Spleen (tissue), 13 donors: ENCODE measurements around the gene ACSM6. TPM values are rescaled to one million over a fixed set of nuclear protein-coding genes. Genes with fewer than 3 reads are reported as not detected.

ENCODE experiments used
- DNase-seq: peaks from one replicate; pipeline ENCODE4 v3.0.0-alpha.2; 2020
- H3K27ac ChIP-seq, 8 donors: fragments of 200-600 bp; sonication (generic) in 7 of 8; 1 replicate in 4 of 8; 2 replicates in 4 of 8; pipeline versions ENCODE4 v1.5.0 to v1.8.0; 2016 to 2021; ENCODE audit warnings: inconsistent platforms in 4 of 8, mild to moderate bottlenecking in 4 of 8, moderate library complexity in 1 of 8
- H3K27me3 ChIP-seq, 7 donors: fragments of 200-600 bp; sonication (generic) in 6 of 7; replicated peaks in 1 of 7; 1 replicate in 4 of 7; 2 replicates in 3 of 7; pipeline versions ENCODE4 v1.5.0 to v1.8.0; 2016 to 2021; ENCODE audit warnings: inconsistent platforms in 3 of 7, mild to moderate bottlenecking in 1 of 7
- H3K36me3 ChIP-seq, 6 donors: fragments of 200-600 bp; sonication (generic) in 5 of 6; 1 replicate in 4 of 6; 2 replicates in 2 of 6; pipeline versions ENCODE4 v1.5.0 to v1.8.0; 2016 to 2021; ENCODE audit warnings: inconsistent platforms in 2 of 6
- H3K4me1 ChIP-seq, 6 donors: fragments of 200-600 bp; sonication (generic) in 5 of 6; 1 replicate in 3 of 6; 2 replicates in 3 of 6; pipeline versions ENCODE4 v1.5.0 to v1.8.0; 2016 to 2021; ENCODE audit warnings: inconsistent platforms in 3 of 6
- H3K4me3 ChIP-seq, 8 donors: fragments of 200-600 bp; sonication (generic) in 7 of 8; 1 replicate in 4 of 8; 2 replicates in 4 of 8; pipeline versions ENCODE4 v1.5.0 to v1.8.0; 2016 to 2021; ENCODE audit warnings: inconsistent platforms in 4 of 8, mild to moderate bottlenecking in 4 of 8, moderate library complexity in 2 of 8
- H3K9me3 ChIP-seq, 8 donors: fragments of 200-600 bp; sonication (generic) in 7 of 8; 1 replicate in 4 of 8; 2 replicates in 4 of 8; pipeline versions ENCODE4 v1.5.0 to v1.8.0; 2016 to 2021; ENCODE audit warnings: inconsistent platforms in 4 of 8
- POLR2A ChIP-seq, 3 donors: fragments of 450-650 bp; IDR thresholded peaks; one replicate each; pipeline ENCODE4 v1.5.1; 2017; ENCODE audit warnings: antibody characterized with exemption in 3 of 3, mild to moderate bottlenecking in 1 of 3
- POLR2AphosphoS5 ChIP-seq, 3 donors: sonication (generic); formaldehyde crosslinking; IDR thresholded peaks; one replicate each; pipeline ENCODE4 v1.5.1; 2017; ENCODE audit warnings: antibody characterized with exemption in 3 of 3
- WGBS, 5 donors: extraction: QIAGEN DNeasy Blood & Tissue Kit in 3 of 5; methylation state at CpG; one replicate each; pipeline versions ENCODE4 v1.1.5 to v1.1.7; 2013 to 2018; 5-methylcytosine and 5-hydroxymethylcytosine counted together
- intact Hi-C: fragments of 100-400 bp; cut with DNase I; formaldehyde crosslinking; loops from one replicate; pipeline ENCODE4 v1.15.0; 2023; ENCODE audit warnings: low total_unique reads
- long read RNA-seq, 2 donors: transcript quantifications; one replicate each; lab custom pipeline, GENCODE V29; 2026
- polyA plus RNA-seq, 3 donors: library from polyadenylated mRNA; stranded (reverse); fragments of 200-250 nt; gene quantifications; one replicate each; pipeline ENCODE4 v1.2.1, GENCODE V29; 2013
- total RNA-seq, 7 donors: library from RNA; depleted of rRNA in 3 of 7; stranded (reverse); fragments of >200 nt in 3 of 7; fragmentation: NEBNext Ultra II Directional in 4 of 7; extraction: Animal tissue kit (Norgen Biotek cat#: 25700) in 4 of 7; gene quantifications; one replicate each; pipeline versions ENCODE4 v1.1.0 to v1.2.1, GENCODE V29; 2016 to 2021
- TF ChIP-seq, protein P1 (sequence below), 11 experiments: fragments of 200-600 bp in 7 of 11; fragments of 450-650 bp in 4 of 11; sonication (generic) in 4 of 11; IDR thresholded peaks in 8 of 11; conservative IDR thresholded peaks in 3 of 11; 1 replicate in 7 of 11; 2 replicates in 4 of 11; pipeline versions ENCODE4 v1.4.0 to v1.8.0; 2016 to 2021; ENCODE audit warnings: antibody characterized with exemption in 11 of 11, inconsistent platforms in 4 of 11, mild to moderate bottlenecking in 1 of 11
- donor health status: healthy with polysubstance abuse.
- donor health status: DM: no; HTN: no; CAD: no; lungs with moderate emphysema.
- donor health status: DM: no; HTN: no; CAD: no.
- donor health status: Bipolar disorder and iron deficiency.
- donor health status: healthy.
- donor health status: DM: no; HTN: no; CAD: no.
- donor health status: DM: yes; HTN: yes; CAD: no.

ACSM6 gene, protein sequence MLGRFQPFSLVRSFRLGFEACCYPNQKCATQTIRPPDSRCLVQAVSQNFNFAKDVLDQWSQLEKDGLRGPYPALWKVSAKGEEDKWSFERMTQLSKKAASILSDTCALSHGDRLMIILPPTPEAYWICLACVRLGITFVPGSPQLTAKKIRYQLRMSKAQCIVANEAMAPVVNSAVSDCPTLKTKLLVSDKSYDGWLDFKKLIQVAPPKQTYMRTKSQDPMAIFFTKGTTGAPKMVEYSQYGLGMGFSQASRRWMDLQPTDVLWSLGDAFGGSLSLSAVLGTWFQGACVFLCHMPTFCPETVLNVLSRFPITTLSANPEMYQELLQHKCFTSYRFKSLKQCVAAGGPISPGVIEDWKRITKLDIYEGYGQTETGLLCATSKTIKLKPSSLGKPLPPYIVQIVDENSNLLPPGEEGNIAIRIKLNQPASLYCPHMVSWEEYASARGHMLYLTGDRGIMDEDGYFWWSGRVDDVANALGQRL
- total RNA-seq (not detected), polyA plus RNA-seq (not detected)
- long read RNA-seq, donor 1 = 0 reads
- long read RNA-seq, donor 2 = 0 reads

DNA sequence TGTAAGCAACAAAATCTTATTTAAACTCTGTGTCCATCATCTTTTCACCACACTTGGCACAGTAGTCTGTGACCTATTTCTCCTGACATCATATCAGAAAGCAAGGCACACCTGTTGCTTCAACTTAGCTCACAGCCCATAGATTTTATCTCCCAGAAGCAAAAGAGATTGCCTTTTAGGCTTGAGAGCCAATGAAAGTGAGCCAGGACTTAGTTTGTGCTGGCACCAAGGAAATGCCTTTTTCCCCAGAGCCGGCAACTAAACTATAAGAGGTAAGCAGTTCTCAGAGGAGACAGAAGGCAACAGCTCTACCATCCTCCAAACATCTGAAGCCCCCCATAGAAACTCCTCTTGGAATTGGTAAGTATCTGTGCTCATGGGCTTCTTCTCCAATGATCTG is at the start of gene ACSM6:
ACSM6 (plus strand) TSS at position 295 of the 400 bp plus-strand sequence. CDS start 248 bp downstream, outside the sequence.
- WGBS, 5 donors = 78 to 96% (median 83%) methylated on average over 1 of the region's 1 CpG
- Histone ChIP-seq H3K9me3 (no peaks in the 10 kb centered on the region), H3K36me3 (no peaks in the 10 kb centered on the region), H3K27me3 (no peaks in the 10 kb centered on the region), H3K27ac (no peak within 1 kb of the TSS), H3K4me3 (no peak within 1 kb of the TSS), H3K4me1 (no peaks in the 10 kb centered on the region)
- intact Hi-C loops = no loop called here
- no peak for DNase-seq
- TF ChIP-seq, protein P1, sequence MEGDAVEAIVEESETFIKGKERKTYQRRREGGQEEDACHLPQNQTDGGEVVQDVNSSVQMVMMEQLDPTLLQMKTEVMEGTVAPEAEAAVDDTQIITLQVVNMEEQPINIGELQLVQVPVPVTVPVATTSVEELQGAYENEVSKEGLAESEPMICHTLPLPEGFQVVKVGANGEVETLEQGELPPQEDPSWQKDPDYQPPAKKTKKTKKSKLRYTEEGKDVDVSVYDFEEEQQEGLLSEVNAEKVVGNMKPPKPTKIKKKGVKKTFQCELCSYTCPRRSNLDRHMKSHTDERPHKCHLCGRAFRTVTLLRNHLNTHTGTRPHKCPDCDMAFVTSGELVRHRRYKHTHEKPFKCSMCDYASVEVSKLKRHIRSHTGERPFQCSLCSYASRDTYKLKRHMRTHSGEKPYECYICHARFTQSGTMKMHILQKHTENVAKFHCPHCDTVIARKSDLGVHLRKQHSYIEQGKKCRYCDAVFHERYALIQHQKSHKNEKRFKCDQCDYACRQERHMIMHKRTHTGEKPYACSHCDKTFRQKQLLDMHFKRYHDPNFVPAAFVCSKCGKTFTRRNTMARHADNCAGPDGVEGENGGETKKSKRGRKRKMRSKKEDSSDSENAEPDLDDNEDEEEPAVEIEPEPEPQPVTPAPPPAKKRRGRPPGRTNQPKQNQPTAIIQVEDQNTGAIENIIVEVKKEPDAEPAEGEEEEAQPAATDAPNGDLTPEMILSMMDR (IDR thresholded peaks at IDR 0.05 in 8 of 11, conservative IDR thresholded peaks at IDR 0.05 in 3 of 11) = no peak
- TF ChIP-seq POLR2AphosphoS5 (IDR thresholded peaks at IDR 0.05) = no peak
- no peak for TF ChIP-seq POLR2A (IDR thresholded peaks at IDR 0.05)

DNA sequence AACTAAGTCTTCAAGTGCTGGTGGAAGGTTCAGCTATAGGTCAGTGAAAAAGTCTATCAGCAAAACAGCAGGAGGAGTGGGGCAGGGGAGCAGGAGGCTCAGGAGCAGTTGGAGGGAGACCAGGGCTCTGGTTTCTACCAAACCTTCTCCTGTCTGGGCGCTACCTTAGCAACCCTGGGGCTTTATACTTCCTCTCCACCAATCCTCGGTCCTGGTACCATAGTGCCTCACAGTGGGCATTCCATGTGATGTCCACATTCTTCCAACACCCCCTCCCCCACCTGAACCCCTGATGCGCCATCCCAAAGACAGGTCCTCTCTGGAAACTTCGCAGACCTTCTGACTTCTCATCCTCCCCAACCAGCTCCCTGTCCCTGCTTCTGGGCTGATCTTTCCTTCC is 25.3 kb upstream of the ACSM6 start:
- no peaks in the 10 kb centered on the region for H3K4me1 ChIP-seq
- H3K36me3 ChIP-seq = no peaks in the 10 kb centered on the region
- no peak for DNase-seq
- WGBS, 5 donors = 74 to 93% (median 87%) methylated on average over 4 of the region's 4 CpGs
- peaks cover 0 to 24% (median 4%) of the 10 kb centered on the region in 8 donors for H3K9me3 ChIP-seq
- H3K27ac ChIP-seq = no peak overlapping the region
- H3K27me3 ChIP-seq = no peaks in the 10 kb centered on the region
- H3K4me3 ChIP-seq = no peak overlapping the region
- intact Hi-C loops = no loop called here
- TF ChIP-seq, protein P1 (IDR thresholded peaks at IDR 0.05 in 8 of 11, conservative IDR thresholded peaks at IDR 0.05 in 3 of 11) = no peak
- TF ChIP-seq POLR2AphosphoS5 (IDR thresholded peaks at IDR 0.05) = no peak

DNA sequence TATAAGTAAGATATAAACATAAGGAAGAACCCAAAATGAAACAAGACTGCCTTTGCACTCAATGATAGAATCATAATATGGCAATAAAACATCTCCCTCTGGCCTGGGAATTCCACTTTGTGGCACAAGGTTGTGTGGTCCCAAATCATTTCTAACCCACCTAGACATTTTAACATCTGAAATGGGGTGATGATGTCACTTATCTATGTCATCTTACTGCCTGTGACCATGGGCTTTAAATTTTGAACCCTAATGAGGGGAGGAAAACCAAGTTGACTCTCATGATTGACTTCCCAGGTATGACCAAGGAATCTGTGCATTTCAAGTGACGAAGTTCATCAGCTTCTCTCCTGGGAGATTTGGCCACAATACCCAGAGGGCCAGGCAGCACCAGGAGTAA is 24.5 kb upstream of the ACSM6 start:
- intact Hi-C loops = no loop called here
- Histone ChIP-seq H3K27me3 (no peaks in the 10 kb centered on the region), H3K4me1 (no peaks in the 10 kb centered on the region), H3K9me3 (peaks cover 0 to 24% (median 4%) of the 10 kb centered on the region in 8 donors), H3K36me3 (no peaks in the 10 kb centered on the region), H3K27ac (no peak overlapping the region), H3K4me3 (no peak overlapping the region)
- WGBS, 5 donors = 72 to 100% (median 92%) methylated on average over 1 of the region's 1 CpG
- no peak for DNase-seq
- TF ChIP-seq POLR2AphosphoS5 (IDR thresholded peaks at IDR 0.05) (no peak), POLR2A (IDR thresholded peaks at IDR 0.05) (no peak)
- TF ChIP-seq, protein P1 (IDR thresholded peaks at IDR 0.05 in 8 of 11, conservative IDR thresholded peaks at IDR 0.05 in 3 of 11) = no peak

DNA sequence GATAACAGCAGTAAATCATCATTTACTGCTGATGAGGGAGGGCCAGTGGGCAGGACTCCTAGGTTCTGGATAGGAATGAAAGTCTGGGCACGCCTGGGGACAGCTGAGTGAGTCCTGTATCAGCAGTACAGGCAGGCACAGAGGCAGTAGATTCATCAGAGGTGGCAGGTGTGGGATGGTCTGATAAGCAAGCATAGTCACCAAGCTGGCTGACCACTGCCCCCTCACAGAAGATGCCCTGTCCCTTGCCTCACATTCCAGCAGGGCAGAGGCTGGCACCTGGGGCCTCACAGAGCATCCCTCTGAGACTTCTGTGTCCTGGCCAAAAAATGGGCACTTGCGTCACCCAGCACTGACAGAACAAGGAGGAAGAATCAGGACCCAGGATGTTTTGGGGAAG is 23.2 kb upstream of the ACSM6 start:
- Histone ChIP-seq H3K4me3 (no peak overlapping the region), H3K27me3 (no peaks in the 10 kb centered on the region), H3K27ac (no peak overlapping the region), H3K4me1 (no peaks in the 10 kb centered on the region), H3K36me3 (no peaks in the 10 kb centered on the region), H3K9me3 (peaks cover 0 to 20% (median 6%) of the 10 kb centered on the region in 8 donors)
- DNase-seq = peak; percentile 59
- intact Hi-C loops = no loop called here
- TF ChIP-seq POLR2AphosphoS5 (IDR thresholded peaks at IDR 0.05) (no peak), POLR2A (IDR thresholded peaks at IDR 0.05) (no peak)
- TF ChIP-seq, protein P1 (IDR thresholded peaks at IDR 0.05 in 8 of 11, conservative IDR thresholded peaks at IDR 0.05 in 3 of 11) = no peak
- 74 to 84% (median 82%) methylated on average over 2 of the region's 2 CpGs for WGBS, 5 donors
